Renal cortex interstitium (tissue), 11 donors: ENCODE results near the gene ENGASE. TPM values are rescaled to one million over a fixed set of nuclear protein-coding genes. Genes with fewer than 3 reads are reported as not detected.

Experiments
- DNase-seq, 11 donors: peaks; one replicate each; pipeline ENCODE4 v3.0.0-alpha.2; 2013; ENCODE audit warnings: low read depth in 9 of 11, low spot score in 4 of 11; ENCODE audit errors: extremely low read depth in 1 of 11
- polyA plus RNA-seq, 3 donors: library from polyadenylated mRNA; unstranded; fragments of 120-200 nt; gene quantifications; one replicate each; pipeline ENCODE4 v1.2.1, GENCODE V29; 2013; ENCODE audit not compliant: insufficient read length in 3 of 3

Gene ENGASE
- polyA plus RNA-seq, 3 donors, result 14.6 to 29.0 (median 22.4) TPM

GRCh38 chr17:79047291-79047920 is 27.2 kb upstream of the ENGASE start:
- DNase-seq, result no peak

- DNase-seq, result no peak
These were observed 26.4 kb upstream of the ENGASE start for GRCh38 chr17:79047923-79048825.

GRCh38 chr17:79048826-79049755 is 25.5 kb upstream of the ENGASE start:
- no peak for DNase-seq

- no peak for DNase-seq
These were observed 24.8 kb upstream of the ENGASE start for GRCh38 chr17:79049821-79050220.

- no peak for DNase-seq
These were observed 24.1 kb upstream of the ENGASE start for GRCh38 chr17:79050551-79050950.

- DNase-seq, result no peak
These were observed 23.3 kb upstream of the ENGASE start for GRCh38 chr17:79051306-79051705.

GRCh38 chr17:79052131-79052530 is 22.5 kb upstream of the ENGASE start:
- DNase-seq, result no peak

GRCh38 chr17:79053251-79053925 is 21.2 kb upstream of the ENGASE start:
- no peak for DNase-seq

GRCh38 chr17:79054200-79054960 is 20.2 kb upstream of the ENGASE start:
- DNase-seq, result no peak

GRCh38 chr17:79055197-79055596 is 19.4 kb upstream of the ENGASE start:
- DNase-seq, result no peak

- DNase-seq, result no peak
These were observed 16.8 kb upstream of the ENGASE start for GRCh38 chr17:79057737-79058385.

- DNase-seq, result no peak
These were observed 11.9 kb upstream of the ENGASE start for GRCh38 chr17:79062691-79063090.

- no peak for DNase-seq
These were observed 10.6 kb upstream of the ENGASE start for GRCh38 chr17:79064026-79064425.

GRCh38 chr17:79065105-79065670 is 9.4 kb upstream of the ENGASE start:
- DNase-seq, result no peak

GRCh38 chr17:79066963-79067362 is 7.7 kb upstream of the ENGASE start:
- DNase-seq, result no peak

GRCh38 chr17:79070266-79070880 is 4.3 kb upstream of the ENGASE start:
- DNase-seq, result no peak

- no peak for DNase-seq
These were observed 3.4 kb upstream of the ENGASE start for GRCh38 chr17:79071161-79071740.
